Stimulated activated CD8-positive, alpha-beta memory T cell treated with anti-CD3 and anti-CD28 coated beads, Interleukin-7, amount 100 ng/mL, for 48 hours (primary cell): ENCODE measurements around the gene NFIA.

Experiments used
- DNase-seq, 2 donors: peaks; one replicate each; pipeline ENCODE4 v3.0.0-alpha.2; 2020; ENCODE audit warnings: low read depth in 1 of 2; ENCODE audit errors: extremely low read depth in 1 of 2

Gene NFIA

DNA sequence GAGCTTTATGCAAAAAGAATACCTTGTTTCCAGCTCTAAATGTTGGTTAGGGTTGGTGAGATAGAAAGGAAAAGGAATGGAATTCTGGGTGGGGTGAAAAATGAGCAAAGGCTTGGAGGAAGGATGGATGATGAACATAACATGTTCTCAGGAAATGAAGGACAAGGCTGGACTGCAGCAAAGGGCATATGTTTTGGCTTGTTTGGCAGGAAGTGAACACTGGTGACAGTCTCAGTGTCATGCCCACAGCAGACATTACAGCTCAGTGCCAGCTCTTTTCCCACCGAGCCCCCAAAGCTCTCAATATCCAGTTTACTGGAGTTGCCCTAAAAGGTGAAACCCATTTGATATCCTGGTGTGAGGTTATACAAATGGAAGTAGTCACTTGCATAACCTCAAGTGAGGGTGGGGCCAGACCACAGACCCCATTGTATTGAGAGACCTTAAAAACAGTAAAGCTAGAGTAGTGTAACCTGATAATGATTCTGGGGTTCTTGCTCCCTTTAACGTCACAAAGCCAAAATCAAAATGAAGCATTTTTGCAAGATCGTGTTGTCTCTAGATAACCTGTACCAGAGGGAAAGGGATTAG lies 270.6 kb downstream of the NFIA start:
- no peak for DNase-seq

DNA sequence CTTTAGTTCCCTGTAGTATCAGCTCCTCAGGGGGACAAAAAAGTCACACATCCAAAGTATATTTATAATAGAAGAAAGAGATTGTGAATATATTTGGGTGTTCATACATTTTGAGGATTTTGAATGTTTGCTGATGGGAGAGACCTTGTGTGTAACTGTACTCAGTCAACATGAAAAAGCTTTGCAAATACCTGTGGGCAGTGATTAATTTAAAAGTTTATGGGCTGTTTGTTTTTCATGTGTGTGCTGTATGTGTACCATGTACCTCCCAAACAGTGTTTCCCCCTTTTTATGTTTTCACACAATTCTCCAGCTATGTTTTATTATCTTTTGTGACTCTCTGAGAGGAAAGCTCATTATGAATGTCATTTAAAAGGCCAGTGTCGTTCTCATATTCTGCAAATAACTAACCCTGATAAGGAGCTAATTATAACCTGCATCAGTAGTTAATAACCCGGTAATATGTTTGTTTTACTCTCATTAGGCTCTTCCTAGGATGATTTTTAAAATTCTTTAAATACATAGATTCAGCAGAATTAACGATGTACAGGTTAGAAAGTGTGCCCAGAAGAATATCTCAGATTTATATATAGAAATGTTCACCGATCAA lies 271.5 kb downstream of the NFIA start:
- DNase-seq = no peak

DNA sequence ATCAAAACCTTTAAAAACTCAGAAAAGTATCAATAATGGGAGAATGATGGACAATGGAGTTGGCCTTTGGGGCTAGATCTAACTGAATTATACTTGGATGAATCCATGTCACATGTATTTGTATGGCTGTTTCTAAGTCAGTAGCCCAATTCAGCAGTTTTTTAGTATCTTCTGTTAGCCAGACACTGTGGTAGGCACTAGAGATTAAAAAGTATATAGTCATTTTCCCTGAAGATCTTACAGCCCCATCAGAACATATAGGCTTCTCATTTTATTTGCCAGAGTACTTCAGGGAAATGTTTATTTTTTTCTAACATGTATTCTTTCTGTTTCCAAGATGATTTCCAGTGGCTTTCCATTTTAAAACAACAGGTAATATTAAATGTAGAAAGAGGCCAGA lies 273.7 kb downstream of the NFIA start:
- DNase-seq = no peak

DNA sequence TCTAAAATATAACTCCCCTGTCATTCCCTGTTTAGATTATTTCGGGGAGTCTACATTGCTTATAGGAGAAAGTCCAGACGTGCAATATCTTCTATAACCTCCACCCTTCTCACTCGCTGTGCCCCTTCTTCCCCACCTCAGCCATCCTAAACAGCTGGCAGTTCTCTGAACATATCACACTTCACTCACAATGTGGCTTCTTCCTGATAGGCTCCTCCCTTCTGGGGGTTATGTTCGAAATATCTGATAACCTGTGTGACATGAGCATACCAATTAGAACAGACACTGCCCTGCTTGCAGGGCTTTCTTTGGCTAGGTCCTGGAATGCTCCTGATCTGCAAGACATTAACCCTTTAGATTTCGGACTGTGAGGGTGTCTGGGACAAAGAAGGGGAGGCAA lies 274.6 kb downstream of the NFIA start:
- DNase-seq = no peak

DNA sequence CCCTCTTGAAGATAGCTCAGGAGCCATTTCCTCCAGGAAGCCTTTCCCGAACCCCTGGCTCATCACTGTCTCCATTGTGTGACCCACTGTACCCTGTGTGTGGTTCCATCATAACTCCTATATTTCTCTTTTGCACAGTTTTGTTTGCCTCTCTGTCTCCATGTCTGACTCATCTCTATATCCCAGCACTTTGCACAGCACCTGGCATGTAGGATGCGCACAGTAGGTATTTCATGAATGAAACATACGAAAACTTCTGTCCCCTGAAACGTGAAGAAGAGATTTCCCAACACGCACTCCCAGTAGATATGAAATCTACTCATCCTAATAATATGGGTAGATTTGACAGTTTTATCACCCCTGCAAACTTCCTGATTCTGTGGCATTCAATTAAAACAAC lies 275.2 kb downstream of the NFIA start:
- no peak for DNase-seq

DNA sequence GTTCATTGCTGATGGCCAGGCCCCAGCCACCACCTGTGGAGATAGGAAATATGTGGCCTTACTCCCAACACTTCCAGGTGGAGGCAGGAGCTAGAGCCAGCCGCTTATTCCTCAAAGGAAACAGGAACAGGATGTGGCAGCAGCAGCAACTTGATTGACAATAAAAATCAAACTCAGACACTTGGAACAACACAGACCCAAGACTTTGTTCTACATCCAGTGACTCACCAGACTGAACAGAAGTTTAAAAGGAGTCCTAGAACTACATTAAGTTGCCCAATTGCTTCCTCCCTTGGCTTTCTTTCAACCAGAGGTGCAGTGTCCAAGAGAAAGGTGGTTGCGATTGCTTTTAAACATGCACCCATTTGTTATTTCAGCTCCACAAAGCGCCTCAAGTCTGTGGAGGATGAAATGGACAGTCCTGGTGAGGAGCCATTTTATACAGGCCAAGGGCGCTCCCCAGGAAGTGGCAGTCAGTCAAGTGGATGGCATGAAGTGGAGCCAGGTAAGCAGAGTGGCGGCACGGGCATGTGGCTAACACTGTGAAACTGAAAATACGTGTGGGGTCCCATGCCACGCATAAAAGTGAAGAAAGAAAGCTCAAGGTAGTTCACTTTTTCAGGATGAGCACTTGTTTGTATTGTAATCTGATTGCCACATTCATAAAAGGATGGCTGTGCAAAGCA lies 276.6 kb downstream of the NFIA start:
- no peak for DNase-seq

DNA sequence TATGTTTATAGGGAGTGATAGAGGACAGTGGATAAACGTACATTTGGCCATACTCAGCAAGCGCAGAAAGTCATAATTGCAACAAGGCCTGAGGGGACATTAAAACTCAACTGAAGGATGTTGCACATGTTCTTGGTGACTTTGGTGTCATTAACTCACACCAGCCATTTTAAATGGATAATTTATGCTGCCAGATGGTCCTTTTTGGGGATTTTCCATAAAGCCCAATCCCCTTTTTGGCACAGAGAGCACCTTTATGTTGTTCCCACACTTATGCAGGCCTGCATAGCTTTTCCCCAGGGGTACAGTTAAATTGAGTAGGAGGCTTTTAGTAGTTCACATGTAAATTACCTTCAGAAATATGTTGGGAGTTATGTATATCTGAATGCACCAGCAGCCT lies 279.6 kb downstream of the NFIA start:
- no peak for DNase-seq

DNA sequence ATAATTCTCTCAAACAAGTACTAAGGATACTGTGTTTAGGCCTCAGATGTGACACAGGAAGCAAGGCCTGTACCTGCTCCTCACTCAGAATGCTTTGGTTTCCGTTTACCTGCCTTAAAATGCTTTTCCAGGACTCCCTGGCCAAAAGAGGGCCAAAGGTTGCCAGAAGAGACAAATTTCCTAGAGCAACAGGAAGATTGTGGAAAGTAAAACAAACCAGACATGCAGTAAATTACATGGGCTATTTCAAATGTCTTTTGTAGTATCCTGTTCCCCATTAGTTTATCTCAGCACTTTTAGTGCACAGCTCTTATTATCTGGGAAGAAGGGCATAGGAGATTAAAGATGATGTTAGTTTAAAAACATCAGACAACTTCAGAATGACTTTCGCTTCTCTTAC lies 280.0 kb downstream of the NFIA start:
- no peak for DNase-seq

DNA sequence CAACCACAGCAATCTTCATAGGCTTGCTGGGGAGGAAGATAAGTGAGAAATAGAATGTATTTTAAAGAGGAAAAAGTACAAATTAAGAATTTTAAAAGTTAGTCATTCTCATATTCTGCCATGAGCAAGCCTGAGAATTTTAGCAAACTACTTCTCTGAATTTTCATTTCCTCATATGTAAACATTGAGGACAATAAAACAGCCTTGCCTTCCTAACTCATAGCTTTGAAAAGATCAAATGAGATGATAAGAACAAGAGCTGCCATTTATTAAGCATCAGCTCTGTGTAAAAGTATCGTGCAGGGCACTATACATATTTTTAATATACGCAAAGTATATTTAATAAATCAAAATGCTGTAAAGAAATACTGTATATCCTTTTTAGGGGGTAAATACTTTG lies 286.0 kb downstream of the NFIA start:
- no peak for DNase-seq

DNA sequence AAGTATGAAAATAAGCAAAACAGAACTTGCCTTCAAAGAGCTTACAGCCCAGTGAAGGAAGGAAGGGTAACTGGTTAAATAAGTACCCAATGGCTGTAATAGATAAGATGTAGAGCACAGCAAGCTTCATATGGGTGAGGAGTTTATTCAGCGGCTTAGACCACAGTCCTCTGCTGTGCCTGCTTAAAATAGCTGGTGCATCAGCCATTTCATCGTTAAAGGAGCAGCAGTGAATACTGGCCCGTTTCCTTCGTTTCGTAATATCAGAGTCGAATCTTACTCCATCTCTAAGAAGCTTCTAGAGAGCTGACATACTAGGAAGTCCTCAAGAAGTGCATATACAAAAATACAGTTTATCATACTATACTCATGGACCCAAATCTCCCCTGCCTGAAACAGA lies 286.5 kb downstream of the NFIA start:
- DNase-seq = no peak

DNA sequence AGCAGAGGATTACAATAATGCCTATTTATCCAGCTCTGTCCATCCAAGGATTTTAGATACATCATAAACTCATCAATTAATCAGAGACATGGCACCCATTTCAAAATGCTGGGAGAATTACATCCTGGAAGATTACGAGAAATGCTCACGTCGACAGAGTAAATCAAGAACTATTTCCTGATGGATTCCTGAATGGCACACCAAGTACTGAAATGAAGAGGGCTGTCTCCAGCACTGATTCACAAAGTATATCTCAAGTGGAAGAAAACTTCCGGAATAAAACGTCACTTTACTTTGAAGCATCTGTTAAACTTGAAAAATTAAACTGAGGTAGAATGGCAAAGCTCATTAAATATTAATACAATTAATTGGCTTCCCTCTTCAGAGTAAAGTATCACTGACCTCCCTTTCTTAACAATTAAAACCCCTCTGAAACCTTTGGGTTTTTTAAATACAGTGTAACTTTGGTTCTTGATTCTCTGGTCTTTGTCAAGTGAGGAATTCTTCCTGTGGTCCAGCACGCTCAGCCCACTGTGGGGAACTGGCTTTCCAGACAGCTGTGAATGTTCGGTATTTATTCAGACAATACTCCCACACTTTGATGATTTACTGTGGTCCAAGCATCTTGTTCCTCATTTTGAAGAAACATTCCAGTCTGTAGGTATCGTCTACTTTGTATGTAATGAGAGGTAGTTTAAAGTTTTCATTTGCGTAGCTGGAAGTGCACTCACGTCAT lies 288.0 kb downstream of the NFIA start:
- DNase-seq = no peak

DNA sequence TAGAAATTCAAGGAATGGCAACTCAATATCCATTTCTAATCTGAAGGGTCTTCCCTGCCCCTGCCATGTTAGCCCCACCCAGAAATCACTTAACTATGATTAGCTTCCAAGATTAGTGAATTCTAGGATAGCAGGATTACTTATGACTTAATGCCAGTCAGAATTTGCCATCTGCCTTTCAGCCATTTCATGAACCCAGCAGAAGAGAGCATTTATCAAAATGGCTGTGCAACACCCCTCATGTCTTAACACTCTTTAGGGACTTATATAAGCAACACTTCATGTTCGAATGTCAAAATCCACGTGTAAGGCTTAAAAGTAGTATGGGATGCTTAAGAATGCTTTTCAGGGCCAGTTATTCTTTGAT lies 288.5 kb downstream of the NFIA start:
- DNase-seq = no peak

DNA sequence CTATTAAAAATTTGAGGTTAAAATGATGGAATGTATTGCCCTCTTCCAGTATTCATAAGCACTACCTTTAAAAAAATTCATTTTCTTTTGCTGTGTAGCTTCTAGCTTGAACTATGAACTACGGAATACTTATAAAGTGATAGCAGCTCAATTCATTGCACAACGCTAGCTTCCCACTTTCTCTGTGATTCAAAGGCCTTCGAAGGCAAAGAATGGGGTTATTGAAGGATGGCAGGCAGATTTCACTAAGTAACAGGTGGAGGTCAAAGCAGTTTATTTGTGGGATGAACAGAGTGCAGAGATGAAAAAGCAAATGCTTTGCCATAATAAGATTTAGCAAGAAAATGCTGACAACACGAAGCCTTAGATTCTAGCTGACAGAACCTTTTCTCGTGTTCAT lies 290.6 kb downstream of the NFIA start:
- no peak for DNase-seq

DNA sequence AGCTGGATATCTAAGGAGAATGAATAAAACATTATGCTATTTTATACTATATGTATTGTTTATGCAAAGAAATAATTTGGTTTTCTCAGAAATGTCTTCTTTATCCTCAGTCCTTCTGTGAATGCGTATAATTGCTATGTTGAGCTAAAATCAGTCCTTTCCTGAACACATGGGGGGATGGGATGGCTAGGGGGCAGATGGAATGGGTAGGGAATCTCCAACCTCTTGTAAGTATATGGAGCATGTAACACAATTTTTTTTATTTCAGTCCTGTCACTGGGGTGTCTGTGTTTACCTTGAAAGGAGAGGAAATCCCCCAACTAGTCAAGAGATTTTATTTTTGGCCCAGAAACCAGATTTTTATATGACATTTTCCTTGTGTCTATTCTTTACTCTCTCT lies 291.8 kb downstream of the NFIA start:
- no peak for DNase-seq

DNA sequence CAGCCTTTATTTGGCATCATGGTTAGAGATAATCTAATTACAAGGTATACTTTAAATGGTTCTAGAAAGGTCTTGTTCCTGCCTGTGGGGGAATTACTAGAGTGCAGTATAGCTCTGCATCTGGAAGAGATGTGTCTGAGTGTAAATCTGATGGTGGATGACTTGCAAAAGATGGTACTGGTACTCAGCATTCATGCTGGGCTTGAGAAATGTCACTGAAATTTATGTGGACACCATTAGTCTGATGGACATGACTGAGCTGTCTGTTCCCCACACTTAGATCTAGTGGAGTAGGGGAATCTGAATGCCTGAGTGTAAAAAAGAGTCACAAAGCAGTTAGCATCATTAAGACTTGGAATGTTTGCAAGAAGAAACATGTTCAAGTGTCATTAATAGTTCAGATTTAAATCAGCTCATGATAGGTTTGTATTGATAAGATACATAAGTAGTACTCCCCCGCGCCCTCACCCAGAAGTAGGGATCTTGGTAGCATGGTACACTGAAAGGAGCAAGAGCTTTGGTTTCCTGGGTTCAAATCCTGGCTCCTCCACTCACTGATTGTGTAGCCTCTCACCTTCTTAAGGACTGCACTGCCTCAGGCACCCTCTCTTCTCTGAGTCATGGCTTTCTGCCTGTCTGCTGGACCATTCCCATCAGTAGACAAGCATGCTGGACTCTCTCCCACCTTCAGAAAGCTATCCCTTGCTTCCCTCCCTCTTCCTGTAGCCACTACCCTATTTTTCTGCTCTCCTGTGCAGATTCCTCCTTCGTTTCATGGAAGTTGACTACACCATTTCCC lies 292.9 kb downstream of the NFIA start:
- DNase-seq = no peak

DNA sequence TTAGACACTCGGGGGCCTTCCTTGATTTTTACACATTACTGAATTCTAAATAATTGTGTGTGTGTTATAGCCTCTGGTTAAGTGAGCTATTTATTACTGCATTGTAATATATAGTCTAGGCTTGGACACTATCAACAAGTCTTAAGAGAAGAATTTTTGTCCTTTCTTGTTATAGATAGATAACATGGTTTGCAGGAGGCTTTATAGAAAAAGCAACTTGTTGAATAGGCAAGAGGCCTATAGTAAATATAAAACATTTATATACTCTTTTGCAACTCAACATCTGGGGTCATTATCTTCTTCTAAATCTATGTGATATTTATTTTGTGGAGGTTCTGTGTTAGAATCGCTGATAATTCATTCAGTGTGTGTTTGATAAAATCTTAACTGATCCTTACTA lies 293.8 kb downstream of the NFIA start:
- no peak for DNase-seq

DNA sequence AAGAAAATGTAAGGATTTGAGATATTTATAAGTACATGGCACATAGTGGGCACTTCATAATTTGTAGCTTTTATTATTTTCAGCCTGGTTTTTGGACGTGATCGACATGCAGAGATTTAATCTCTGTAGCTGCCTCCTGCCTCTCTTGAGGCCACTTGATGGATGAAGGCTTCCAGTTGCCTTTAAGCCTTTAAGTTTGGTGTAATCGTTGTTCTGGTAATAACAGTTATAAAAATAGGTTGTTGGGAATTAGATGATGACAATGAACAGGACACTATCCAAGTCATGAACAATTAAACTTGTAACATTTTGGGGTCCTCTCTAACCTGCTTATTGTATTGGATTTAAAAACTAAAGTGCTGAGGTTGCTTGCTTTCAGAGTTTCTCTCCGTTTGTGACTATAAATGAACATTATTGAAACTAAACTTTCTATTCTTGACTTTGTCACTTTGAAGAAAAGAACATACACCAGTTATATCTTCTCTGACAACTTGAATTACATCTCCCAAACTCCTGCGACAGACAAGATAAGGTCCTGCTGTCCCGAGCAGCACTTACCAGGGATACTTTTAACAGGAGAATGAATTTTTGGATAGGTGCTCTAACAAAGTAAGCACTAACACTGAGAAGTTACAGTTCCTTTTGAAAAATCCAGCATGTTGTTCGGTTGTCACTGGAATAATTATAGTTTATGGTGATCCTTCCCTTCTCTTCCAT lies 295.0 kb downstream of the NFIA start:
- no peak for DNase-seq

DNA sequence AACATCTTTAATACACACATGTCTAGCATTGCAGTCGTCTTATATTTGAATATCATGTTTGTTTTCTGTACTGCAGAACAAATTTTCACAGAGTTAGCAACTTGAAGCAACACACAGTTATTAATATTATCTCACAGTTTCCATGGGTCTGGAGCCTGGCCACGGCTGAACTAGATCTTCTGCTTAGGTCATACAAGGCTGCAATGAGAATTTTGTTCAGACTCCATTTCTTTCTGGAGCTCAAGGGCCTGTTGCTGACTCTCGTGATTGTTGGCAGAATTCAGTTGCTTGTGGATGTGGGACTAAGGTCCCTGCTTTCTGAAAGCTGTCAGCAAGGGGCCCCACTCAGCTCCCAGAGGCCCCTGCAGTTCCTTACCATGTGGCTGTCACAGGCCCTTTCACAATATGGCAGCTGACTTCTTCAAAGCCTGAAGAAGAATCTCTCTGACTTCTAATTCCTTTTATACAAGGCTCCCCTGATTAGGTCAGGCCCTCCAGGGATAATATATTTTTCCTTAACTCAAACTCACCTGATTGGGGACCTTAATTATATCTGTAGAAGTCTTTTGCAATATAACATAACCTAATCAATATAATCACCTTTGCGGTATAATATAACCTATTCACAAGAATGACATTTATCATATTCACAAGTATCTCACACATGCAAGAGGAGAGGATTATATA lies 296.3 kb downstream of the NFIA start:
- DNase-seq = no peak

DNA sequence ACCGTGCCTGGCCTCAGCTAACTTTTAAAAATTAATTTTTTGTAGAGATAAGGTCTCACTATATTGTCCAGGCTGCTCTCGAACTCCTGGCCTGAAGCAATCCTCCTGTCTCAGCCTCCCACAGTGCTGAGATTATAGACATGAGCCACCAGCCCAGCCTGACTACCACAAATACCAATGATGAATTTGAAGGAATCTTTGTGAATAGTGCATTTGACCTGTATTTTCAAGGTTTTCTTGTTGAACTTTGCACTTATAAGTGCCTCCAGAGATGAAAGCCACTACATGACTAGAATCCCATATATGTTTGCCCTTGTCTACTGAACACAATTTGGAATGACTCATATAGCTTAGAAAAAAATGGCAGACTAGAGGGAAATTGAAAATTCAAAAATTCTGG lies 297.3 kb downstream of the NFIA start:
- no peak for DNase-seq

DNA sequence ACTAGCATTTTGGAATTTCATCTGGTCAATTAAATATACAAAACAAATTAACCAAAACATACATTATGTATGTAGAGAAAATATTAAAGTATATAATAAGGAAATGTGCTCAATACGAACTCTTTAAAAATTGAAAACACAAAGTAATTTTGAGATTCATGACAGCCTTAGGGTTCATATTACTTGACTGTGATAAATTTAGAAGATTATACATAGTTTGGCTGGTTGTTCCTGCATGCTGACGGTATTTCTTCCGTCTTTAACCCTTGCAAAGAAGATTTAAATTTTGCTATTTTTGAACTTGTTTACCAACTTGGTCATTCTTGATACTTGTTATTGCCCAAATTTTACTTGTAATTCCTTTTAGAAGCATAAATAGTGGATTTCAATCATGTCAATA lies 298.2 kb downstream of the NFIA start:
- no peak for DNase-seq
